ENCODE data around the gene PCK2.

The PCK2 gene

GRCh38 chr14:24068711-24069410 lies 25.2 kb upstream of the PCK2 start:
- Histone ChIP-seq H3K27me3 (ENCODE audit: control insufficient read depth in 5 of 5, insufficient read depth in 4 of 5, low read length in 5 of 5) (peaks cover 14 to 29% (median 22%) of the 10 kb centered on the region in 5 donors), H3K9me3 (ENCODE audit: control insufficient read depth in 5 of 5, low read length in 5 of 5) (no peaks in the 10 kb centered on the region), H3K36me3 (ENCODE audit: control insufficient read depth in 5 of 5, insufficient read depth in 5 of 5, low read length in 5 of 5) (no peaks in the 10 kb centered on the region), H3K4me1 (ENCODE audit: control insufficient read depth in 5 of 5, insufficient read depth in 5 of 5, low read length in 5 of 5) (peaks cover 0 to 8% (median 0%) of the 10 kb centered on the region in 5 donors), H3K27ac (ENCODE audit: low read depth, low read length) (no peak overlapping the region), H3K9ac (ENCODE audit: low read length in 5 of 5) (no peak overlapping the region), H3K4me3 (ENCODE audit: low read depth in 1 of 5, low read length in 5 of 5) (no peak overlapping the region)

- peaks cover 15 to 29% (median 22%) of the 10 kb centered on the region in 5 donors for H3K27me3 ChIP-seq (ENCODE audit: control insufficient read depth in 5 of 5, insufficient read depth in 4 of 5, low read length in 5 of 5)
- H3K4me1 ChIP-seq (ENCODE audit: control insufficient read depth in 5 of 5, insufficient read depth in 5 of 5, low read length in 5 of 5) = peaks cover 0 to 8% (median 0%) of the 10 kb centered on the region in 5 donors
These were observed 24.7 kb upstream of the PCK2 start for GRCh38 chr14:24069411-24069735.

GRCh38 chr14:24070285-24071143 lies 23.6 kb upstream of the PCK2 start:
- no peak overlapping the region for H3K27ac ChIP-seq (ENCODE audit: low read depth, low read length)
- peaks cover 0 to 8% (median 0%) of the 10 kb centered on the region in 5 donors for H3K4me1 ChIP-seq (ENCODE audit: control insufficient read depth in 5 of 5, insufficient read depth in 5 of 5, low read length in 5 of 5)
- H3K27me3 ChIP-seq (ENCODE audit: control insufficient read depth in 5 of 5, insufficient read depth in 4 of 5, low read length in 5 of 5) = peaks cover 18 to 29% (median 22%) of the 10 kb centered on the region in 5 donors
- no peak overlapping the region for H3K4me3 ChIP-seq (ENCODE audit: low read depth in 1 of 5, low read length in 5 of 5)
- H3K9me3 ChIP-seq (ENCODE audit: control insufficient read depth in 5 of 5, low read length in 5 of 5) = no peaks in the 10 kb centered on the region
- H3K9ac ChIP-seq (ENCODE audit: low read length in 5 of 5) = no peak overlapping the region
- no peaks in the 10 kb centered on the region for H3K36me3 ChIP-seq (ENCODE audit: control insufficient read depth in 5 of 5, insufficient read depth in 5 of 5, low read length in 5 of 5)

More at GRCh38 chr14:24069411-24069735, 24.7 kb upstream of the PCK2 start:
- Histone ChIP-seq H3K36me3 (ENCODE audit: control insufficient read depth in 5 of 5, insufficient read depth in 5 of 5, low read length in 5 of 5) (no peaks in the 10 kb centered on the region), H3K27ac (ENCODE audit: low read depth, low read length) (no peak overlapping the region), H3K9ac (ENCODE audit: low read length in 5 of 5) (no peak overlapping the region), H3K9me3 (ENCODE audit: control insufficient read depth in 5 of 5, low read length in 5 of 5) (no peaks in the 10 kb centered on the region), H3K4me3 (ENCODE audit: low read depth in 1 of 5, low read length in 5 of 5) (no peak overlapping the region)

GRCh38 chr14:24071144-24071697 lies 22.9 kb upstream of the PCK2 start, which contains the start of gene CPNE6:
CPNE6 (plus strand) TSS chr14:24071562; CDS start chr14:24072937, 1,375 bp downstream.
- Histone ChIP-seq H3K36me3 (ENCODE audit: control insufficient read depth in 5 of 5, insufficient read depth in 5 of 5, low read length in 5 of 5) (no peaks in the 10 kb centered on the region), H3K4me1 (ENCODE audit: control insufficient read depth in 5 of 5, insufficient read depth in 5 of 5, low read length in 5 of 5) (peaks cover 0 to 8% (median 0%) of the 10 kb centered on the region in 5 donors), H3K4me3 (ENCODE audit: low read depth in 1 of 5, low read length in 5 of 5) (no peak within 1 kb of the TSS), H3K9ac (ENCODE audit: low read length in 5 of 5) (no peak within 1 kb of the TSS), H3K27ac (ENCODE audit: low read depth, low read length) (no peak within 1 kb of the TSS), H3K27me3 (ENCODE audit: control insufficient read depth in 5 of 5, insufficient read depth in 4 of 5, low read length in 5 of 5) (peaks cover 19 to 29% (median 23%) of the 10 kb centered on the region in 5 donors), H3K9me3 (ENCODE audit: control insufficient read depth in 5 of 5, low read length in 5 of 5) (no peaks in the 10 kb centered on the region)

GRCh38 chr14:24071836-24072430 lies 22.2 kb upstream of the PCK2 start:
- Histone ChIP-seq H3K4me1 (ENCODE audit: control insufficient read depth in 5 of 5, insufficient read depth in 5 of 5, low read length in 5 of 5) (peaks cover 0 to 8% (median 0%) of the 10 kb centered on the region in 5 donors), H3K9ac (ENCODE audit: low read length in 5 of 5) (no peak overlapping the region), H3K27me3 (ENCODE audit: control insufficient read depth in 5 of 5, insufficient read depth in 4 of 5, low read length in 5 of 5) (peaks cover 19 to 30% (median 27%) of the 10 kb centered on the region in 5 donors), H3K4me3 (ENCODE audit: low read depth in 1 of 5, low read length in 5 of 5) (no peak overlapping the region), H3K36me3 (ENCODE audit: control insufficient read depth in 5 of 5, insufficient read depth in 5 of 5, low read length in 5 of 5) (no peaks in the 10 kb centered on the region), H3K27ac (ENCODE audit: low read depth, low read length) (no peak overlapping the region), H3K9me3 (ENCODE audit: control insufficient read depth in 5 of 5, low read length in 5 of 5) (no peaks in the 10 kb centered on the region)

GRCh38 chr14:24072436-24072835 lies 21.7 kb upstream of the PCK2 start:
- Histone ChIP-seq H3K27ac (ENCODE audit: low read depth, low read length) (no peak overlapping the region), H3K27me3 (ENCODE audit: control insufficient read depth in 5 of 5, insufficient read depth in 4 of 5, low read length in 5 of 5) (peaks cover 19 to 35% (median 27%) of the 10 kb centered on the region in 5 donors), H3K36me3 (ENCODE audit: control insufficient read depth in 5 of 5, insufficient read depth in 5 of 5, low read length in 5 of 5) (no peaks in the 10 kb centered on the region), H3K4me1 (ENCODE audit: control insufficient read depth in 5 of 5, insufficient read depth in 5 of 5, low read length in 5 of 5) (peaks cover 0 to 5% (median 0%) of the 10 kb centered on the region in 5 donors), H3K9me3 (ENCODE audit: control insufficient read depth in 5 of 5, low read length in 5 of 5) (no peaks in the 10 kb centered on the region), H3K4me3 (ENCODE audit: low read depth in 1 of 5, low read length in 5 of 5) (no peak overlapping the region), H3K9ac (ENCODE audit: low read length in 5 of 5) (no peak overlapping the region)

GRCh38 chr14:24072881-24073877 lies 20.9 kb upstream of the PCK2 start:
- no peaks in the 10 kb centered on the region for H3K9me3 ChIP-seq (ENCODE audit: control insufficient read depth in 5 of 5, low read length in 5 of 5)
- no peaks in the 10 kb centered on the region for H3K36me3 ChIP-seq (ENCODE audit: control insufficient read depth in 5 of 5, insufficient read depth in 5 of 5, low read length in 5 of 5)
- H3K9ac ChIP-seq (ENCODE audit: low read length in 5 of 5) = no peak overlapping the region
- H3K27ac ChIP-seq (ENCODE audit: low read depth, low read length) = no peak overlapping the region
- H3K4me1 ChIP-seq (ENCODE audit: control insufficient read depth in 5 of 5, insufficient read depth in 5 of 5, low read length in 5 of 5) = no peaks in the 10 kb centered on the region
- H3K4me3 ChIP-seq (ENCODE audit: low read depth in 1 of 5, low read length in 5 of 5) = no peak overlapping the region
- peaks cover 19 to 37% (median 27%) of the 10 kb centered on the region in 5 donors for H3K27me3 ChIP-seq (ENCODE audit: control insufficient read depth in 5 of 5, insufficient read depth in 4 of 5, low read length in 5 of 5)

GRCh38 chr14:24074625-24075484 lies 19.3 kb upstream of the PCK2 start:
- no peak overlapping the region for H3K9ac ChIP-seq (ENCODE audit: low read length in 5 of 5)
- no peaks in the 10 kb centered on the region for H3K9me3 ChIP-seq (ENCODE audit: control insufficient read depth in 5 of 5, low read length in 5 of 5)
- H3K27me3 ChIP-seq (ENCODE audit: control insufficient read depth in 5 of 5, insufficient read depth in 4 of 5, low read length in 5 of 5) = peaks cover 19 to 37% (median 27%) of the 10 kb centered on the region in 5 donors
- no peaks in the 10 kb centered on the region for H3K4me1 ChIP-seq (ENCODE audit: control insufficient read depth in 5 of 5, insufficient read depth in 5 of 5, low read length in 5 of 5)
- H3K4me3 ChIP-seq (ENCODE audit: low read depth in 1 of 5, low read length in 5 of 5) = no peak overlapping the region
- H3K36me3 ChIP-seq (ENCODE audit: control insufficient read depth in 5 of 5, insufficient read depth in 5 of 5, low read length in 5 of 5) = no peaks in the 10 kb centered on the region
- no peak overlapping the region for H3K27ac ChIP-seq (ENCODE audit: low read depth, low read length)

Measured in subcutaneous abdominal adipose tissue (tissue), 5 donors.